Activated naive CD8-positive, alpha-beta T cell treated with anti-CD3 and anti-CD28 coated beads, Interleukin-2, amount 50 U/mL, for 24 hours (primary cell): ENCODE data around the gene TM7SF3.

Source experiments
- ATAC-seq: fragments of 150-1000 bp; cut with Tn5 transposase; one replicate; pipeline ENCODE4 v1.10.0; 2021
- DNase-seq: peaks from one replicate; pipeline ENCODE4 v3.0.0; 2021
- H3K27ac Mint-ChIP-seq: one replicate; pipeline ENCODE4 v1.8.0; 2021; ENCODE audit warnings: mild to moderate bottlenecking, mixed read lengths
- H3K27me3 Mint-ChIP-seq: one replicate; pipeline ENCODE4 v1.8.0; 2021; ENCODE audit warnings: mixed read lengths
- H3K36me3 Mint-ChIP-seq: one replicate; pipeline ENCODE4 v1.8.0; 2021; ENCODE audit warnings: low read depth, mixed read lengths
- H3K4me1 Mint-ChIP-seq: one replicate; pipeline ENCODE4 v1.8.0; 2021; ENCODE audit warnings: mixed read lengths
- H3K4me3 Mint-ChIP-seq: one replicate; pipeline ENCODE4 v1.8.0; 2021; ENCODE audit warnings: mild to moderate bottlenecking, moderate library complexity, mixed read lengths
- H3K9me3 Mint-ChIP-seq: one replicate; pipeline ENCODE4 v1.8.0; 2021; ENCODE audit warnings: mixed read lengths

The TM7SF3 gene

DNA sequence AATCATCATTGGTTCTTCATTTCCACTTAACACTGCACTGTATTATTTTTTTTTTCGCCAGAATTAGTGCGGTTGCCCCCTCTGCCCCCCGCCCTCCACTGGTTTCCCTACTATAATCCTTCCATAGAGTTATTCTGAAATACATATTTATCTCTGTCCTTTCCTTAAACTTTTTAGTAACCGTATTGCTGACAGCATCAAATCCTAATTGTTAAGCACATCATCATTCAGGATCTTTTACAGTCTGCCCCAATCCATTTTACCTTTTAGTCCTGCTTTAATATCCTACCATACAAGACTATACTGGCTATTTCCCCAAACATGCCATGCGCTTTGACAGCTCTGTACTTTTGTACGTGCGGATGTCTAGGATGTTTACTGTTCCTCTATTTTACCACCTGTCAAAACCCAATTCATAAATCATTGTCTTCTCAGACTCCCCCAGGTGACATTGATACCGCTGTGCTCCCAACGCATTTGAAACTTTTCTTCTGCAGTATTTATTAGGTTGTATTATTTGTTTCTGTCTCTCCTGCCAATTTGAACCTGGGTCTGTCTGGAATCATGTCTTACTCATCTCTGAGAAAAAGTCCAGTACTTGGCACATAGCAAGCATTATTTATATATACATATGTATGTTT lies 74.9 kb downstream of the TM7SF3 start:
- Mint-ChIP-seq H3K4me1 (peaks cover 65% of the 10 kb centered on the region), H3K9me3 (no peaks in the 10 kb centered on the region), H3K4me3 (peak overlapping the region; percentile 94), H3K36me3 (peaks cover 11% of the 10 kb centered on the region), H3K27ac (peak overlapping the region; percentile 98), H3K27me3 (no peaks in the 10 kb centered on the region)
- no peak for DNase-seq
- ATAC-seq, result no peak

DNA sequence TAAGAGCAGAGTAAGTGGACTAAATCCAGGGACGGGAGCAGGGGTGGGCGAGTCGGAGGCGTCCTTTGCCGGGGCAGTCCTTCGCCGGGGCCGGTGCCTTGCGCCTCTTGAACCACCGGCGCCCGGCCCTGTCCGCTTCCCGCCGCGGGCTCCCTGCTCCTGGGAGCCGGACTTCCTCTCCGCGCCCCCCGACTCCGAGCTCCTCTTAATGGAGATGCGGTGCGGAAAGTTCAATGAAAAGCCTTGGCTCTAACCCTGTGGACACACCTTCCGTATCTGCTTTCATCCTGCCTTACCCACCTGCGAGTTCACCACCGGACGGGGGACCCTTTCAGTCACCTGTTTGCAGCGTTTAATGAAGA lies 75.5 kb downstream of the TM7SF3 start:
- Mint-ChIP-seq H3K27ac (peak overlapping the region; percentile 98), H3K9me3 (no peaks in the 10 kb centered on the region), H3K4me1 (peaks cover 62% of the 10 kb centered on the region), H3K36me3 (peaks cover 14% of the 10 kb centered on the region), H3K4me3 (peak overlapping the region; percentile 94), H3K27me3 (no peaks in the 10 kb centered on the region)
- ATAC-seq (peak; percentile 17), DNase-seq (no peak)

DNA sequence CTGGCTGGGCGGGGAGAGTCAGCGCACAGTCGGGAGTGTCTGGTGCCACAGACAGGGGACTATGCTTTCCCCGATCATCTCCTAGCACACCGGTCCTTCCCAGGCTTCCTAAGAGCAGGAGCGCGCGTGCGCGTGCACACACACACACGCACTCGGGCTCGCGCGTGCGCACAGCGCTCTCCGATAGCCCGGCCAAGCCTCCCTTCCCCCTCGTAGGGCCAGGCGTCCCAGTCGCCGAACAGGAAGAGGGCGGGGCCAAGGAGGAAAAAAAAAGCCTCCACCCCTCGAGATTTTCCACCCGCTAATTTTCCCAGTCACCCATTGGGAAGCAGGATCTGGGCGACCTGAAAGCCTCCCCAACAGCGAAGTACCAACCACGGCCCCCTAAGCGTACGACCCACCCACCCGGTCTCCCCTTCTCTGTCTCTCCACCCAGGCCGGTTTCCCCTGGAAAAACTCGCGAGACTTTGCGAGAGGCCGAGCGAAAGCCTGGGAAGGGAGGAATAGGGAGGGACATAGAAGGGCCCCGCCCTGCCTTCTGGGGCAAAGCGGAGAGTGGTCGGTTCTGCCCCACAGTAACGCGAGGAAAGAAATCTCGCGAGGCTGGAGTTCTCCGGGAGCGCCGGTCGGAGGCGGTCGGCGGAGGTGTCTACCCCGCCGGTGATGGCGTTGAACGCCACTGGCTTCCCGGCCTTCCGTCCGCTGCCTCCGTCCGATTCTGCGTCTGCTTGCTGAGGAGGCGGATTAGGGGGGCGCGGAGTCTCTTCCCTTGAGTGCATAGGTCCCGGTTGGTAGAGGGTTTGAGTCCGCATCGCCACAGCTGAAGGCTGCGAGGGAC lies 76.1 kb downstream of the TM7SF3 start, which contains the start of the genes FGFR1OP2 and INTS13:
Gene FGFR1OP2 (plus strand): TSS at position 608 of the 838 bp plus-strand sequence. CDS start 15,689 bp downstream, outside the sequence.
Gene INTS13 (minus strand): TSS at position 119 of the 838 bp plus-strand sequence. CDS start 1,178 bp downstream, outside the sequence.
- H3K27me3 Mint-ChIP-seq, result no peaks in the 10 kb centered on the region
- no peaks in the 10 kb centered on the region for H3K9me3 Mint-ChIP-seq
- H3K4me3 Mint-ChIP-seq, result peak within 1 kb of the TSS; percentile 94
- DNase-seq, result peak; percentile 98
- peaks cover 59% of the 10 kb centered on the region for H3K4me1 Mint-ChIP-seq
- peak within 1 kb of the TSS; percentile 98 for H3K27ac Mint-ChIP-seq
- peaks cover 20% of the 10 kb centered on the region for H3K36me3 Mint-ChIP-seq
- peak; percentile 94 for ATAC-seq

DNA sequence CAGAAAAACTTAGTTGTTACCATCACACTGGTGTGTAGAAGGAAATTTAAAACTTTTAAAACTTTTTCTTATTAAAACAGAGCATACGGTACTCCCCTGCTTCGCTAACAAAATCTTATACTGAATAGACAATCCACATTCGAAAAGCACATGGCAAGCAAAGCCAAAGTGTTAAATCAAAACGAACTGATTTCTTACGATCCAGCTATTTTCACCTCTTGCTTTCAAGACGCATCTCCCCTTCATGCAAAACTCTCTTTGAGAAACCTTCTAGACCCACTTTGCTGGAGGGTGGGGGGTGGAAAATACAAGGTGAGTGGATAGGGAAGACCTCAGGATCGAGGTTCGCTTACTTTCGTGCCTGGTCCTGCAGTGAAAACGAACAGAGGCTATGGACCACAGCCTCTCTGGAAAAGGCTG lies 76.7 kb downstream of the TM7SF3 start:
- no peak for ATAC-seq
- H3K27me3 Mint-ChIP-seq, result no peaks in the 10 kb centered on the region
- H3K9me3 Mint-ChIP-seq, result no peaks in the 10 kb centered on the region
- peak overlapping the region; percentile 98 for H3K27ac Mint-ChIP-seq
- peaks cover 27% of the 10 kb centered on the region for H3K36me3 Mint-ChIP-seq
- H3K4me1 Mint-ChIP-seq, result peaks cover 59% of the 10 kb centered on the region
- H3K4me3 Mint-ChIP-seq, result peak overlapping the region; percentile 94
- no peak for DNase-seq

DNA sequence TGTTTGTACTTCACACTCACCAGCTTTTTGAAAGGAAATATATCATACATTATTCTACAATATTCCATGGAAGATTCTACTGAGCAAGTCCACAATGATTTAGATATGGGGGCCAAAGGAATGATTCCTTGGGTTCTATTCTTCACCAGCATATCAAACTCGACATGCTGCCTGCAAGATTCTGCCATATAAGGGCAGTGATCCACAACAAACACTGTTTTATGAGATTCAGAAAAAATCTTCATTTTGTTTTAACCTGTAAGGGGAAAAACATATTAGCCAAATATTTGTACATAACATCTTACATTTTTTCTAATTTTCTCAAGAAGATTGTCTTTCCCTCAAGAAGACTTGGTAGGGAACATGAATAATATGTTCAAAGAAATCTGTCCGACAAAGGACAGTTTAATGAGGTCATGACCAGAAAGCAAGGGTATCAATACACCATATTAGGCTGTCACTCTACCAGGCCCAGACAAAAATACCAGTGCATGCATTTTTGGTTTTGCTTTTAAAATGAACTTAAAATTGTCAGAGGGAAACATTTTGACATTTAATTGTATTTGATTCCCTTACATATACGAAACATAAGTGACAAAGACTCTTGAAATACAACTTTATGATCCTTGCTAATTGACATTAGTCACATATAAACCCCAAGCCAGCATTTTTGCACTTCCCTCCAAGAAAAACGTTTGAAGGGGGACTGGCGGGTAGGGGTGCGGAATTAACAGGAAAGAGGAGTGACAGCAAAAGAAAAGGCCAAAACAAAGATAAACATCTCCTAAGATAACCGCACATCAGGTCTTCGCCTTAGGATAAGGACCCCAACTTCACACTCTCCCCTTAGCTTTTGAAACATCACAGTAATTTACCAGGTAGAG lies 77.4 kb downstream of the TM7SF3 start:
- Mint-ChIP-seq H3K4me3 (peak overlapping the region; percentile 94), H3K9me3 (no peaks in the 10 kb centered on the region), H3K36me3 (peaks cover 29% of the 10 kb centered on the region), H3K27ac (peak overlapping the region; percentile 98), H3K4me1 (peaks cover 58% of the 10 kb centered on the region), H3K27me3 (no peaks in the 10 kb centered on the region)
- DNase-seq, result no peak
- ATAC-seq, result no peak

DNA sequence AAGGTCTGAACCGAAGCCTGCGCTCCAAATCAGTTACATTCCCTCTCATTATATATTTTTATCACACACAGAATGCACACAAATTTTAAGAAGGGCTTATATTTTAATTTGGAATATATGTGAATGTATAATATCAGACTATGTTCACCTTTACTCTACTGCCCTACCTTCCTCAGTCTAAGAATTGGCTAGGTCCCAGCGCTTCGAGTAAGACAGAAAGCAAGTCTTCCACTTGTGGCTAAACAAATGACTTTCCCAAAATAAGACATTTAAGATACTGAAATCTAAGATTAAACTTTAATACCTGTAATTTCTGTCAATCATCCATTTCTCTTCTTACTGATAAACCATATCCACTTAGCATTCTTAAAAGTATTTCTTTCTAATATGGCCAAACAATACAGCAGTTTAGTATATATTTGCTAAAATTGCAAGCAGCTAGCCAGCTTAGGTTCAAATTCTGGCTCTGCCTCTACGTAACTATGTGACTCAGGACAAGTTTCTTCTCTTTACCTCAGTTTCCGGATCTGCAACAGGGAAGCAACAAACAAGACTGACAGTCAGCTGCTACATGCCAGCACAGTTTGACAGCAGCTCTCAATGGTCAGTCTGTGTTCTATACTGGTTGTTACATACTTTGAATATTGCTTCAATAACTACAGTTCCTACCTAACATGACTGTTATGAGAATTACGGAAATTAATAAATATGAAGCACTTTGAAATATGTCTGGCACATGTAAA lies 78.4 kb downstream of the TM7SF3 start:
- H3K27me3 Mint-ChIP-seq, result no peaks in the 10 kb centered on the region
- peak overlapping the region; percentile 94 for H3K4me3 Mint-ChIP-seq
- DNase-seq (no peak), ATAC-seq (no peak)
- H3K27ac Mint-ChIP-seq, result peak overlapping the region; percentile 47
- no peaks in the 10 kb centered on the region for H3K9me3 Mint-ChIP-seq
- H3K4me1 Mint-ChIP-seq, result peaks cover 50% of the 10 kb centered on the region
- peaks cover 33% of the 10 kb centered on the region for H3K36me3 Mint-ChIP-seq

DNA sequence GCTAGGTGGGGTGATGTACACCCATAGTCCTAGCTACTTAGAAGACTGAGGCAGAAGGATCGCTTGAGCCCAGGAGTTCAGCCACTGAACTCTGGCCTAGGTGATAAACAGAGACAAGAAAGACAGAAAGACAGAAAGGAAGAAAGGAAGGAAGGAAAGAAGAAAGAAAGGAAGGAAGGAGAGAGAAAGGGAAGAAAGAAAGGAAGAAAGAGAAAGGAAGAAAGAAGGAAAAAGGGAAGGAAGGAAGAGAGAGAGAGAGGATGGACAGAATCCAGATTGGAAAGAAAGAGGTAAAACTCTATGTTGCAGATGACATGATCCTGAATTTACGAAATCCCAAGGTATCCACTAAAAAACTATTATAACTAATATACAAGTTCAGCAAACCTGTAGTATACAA lies 84.6 kb downstream of the TM7SF3 start:
- DNase-seq, result no peak
- no peak for ATAC-seq
- Mint-ChIP-seq H3K27me3 (no peaks in the 10 kb centered on the region), H3K4me3 (no peak overlapping the region), H3K9me3 (no peaks in the 10 kb centered on the region), H3K4me1 (peaks cover 25% of the 10 kb centered on the region), H3K27ac (no peak overlapping the region), H3K36me3 (peaks cover 63% of the 10 kb centered on the region)

DNA sequence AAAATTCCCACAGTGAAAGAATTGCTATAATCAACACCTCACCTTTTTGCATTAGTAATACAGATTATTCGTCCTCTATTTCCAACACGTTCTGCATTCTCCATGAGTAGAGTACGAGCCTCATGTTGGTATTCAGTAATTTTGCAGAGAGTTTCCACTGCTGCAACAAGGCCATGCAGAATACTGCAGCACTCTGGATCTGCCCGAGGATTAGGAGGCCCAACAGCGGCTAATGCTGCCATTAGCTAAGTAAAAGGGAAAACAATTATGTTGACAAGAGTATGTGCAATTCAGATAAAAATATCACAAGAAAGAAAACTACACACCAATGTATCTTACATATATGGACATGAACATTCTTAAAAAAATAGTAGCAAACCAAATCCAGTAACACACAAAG lies 85.5 kb downstream of the TM7SF3 start:
- Mint-ChIP-seq H3K27me3 (no peaks in the 10 kb centered on the region), H3K27ac (no peak overlapping the region), H3K36me3 (peaks cover 61% of the 10 kb centered on the region), H3K9me3 (no peaks in the 10 kb centered on the region), H3K4me1 (peaks cover 19% of the 10 kb centered on the region), H3K4me3 (no peak overlapping the region)
- ATAC-seq, result no peak
- DNase-seq, result no peak
